Hematopoietic multipotent progenitor cell treated with erythropoietin and hydrocortisone succinate and interleukin-3 and kit ligand, for 15 days (in vitro differentiated cells): ENCODE data around the gene MARCKSL1.

Experiments
- DNase-seq: peaks from one replicate; pipeline ENCODE4 v3.0.0-alpha.2; 2015; ENCODE audit warnings: low spot score

Gene MARCKSL1

GRCh38 chr1:32352831-32353383 is 16.9 kb upstream of the MARCKSL1 start:
- no peak for DNase-seq

GRCh38 chr1:32352239-32352745 is 16.3 kb upstream of the MARCKSL1 start:
- no peak for DNase-seq

GRCh38 chr1:32351399-32352238 is 15.6 kb upstream of the MARCKSL1 start:
- peak; percentile 81 for DNase-seq

GRCh38 chr1:32350785-32351398 is 14.9 kb upstream of the MARCKSL1 start:
- DNase-seq = peak; percentile 80

GRCh38 chr1:32349211-32349708 is 13.2 kb upstream of the MARCKSL1 start:
- no peak for DNase-seq

GRCh38 chr1:32346532-32347157 is 10.6 kb upstream of the MARCKSL1 start:
- DNase-seq = no peak

GRCh38 chr1:32345289-32345827 is 9.3 kb upstream of the MARCKSL1 start:
- DNase-seq = peak; percentile 33

GRCh38 chr1:32342704-32343103 is 6.7 kb upstream of the MARCKSL1 start:
- no peak for DNase-seq

- no peak for DNase-seq
Measured at GRCh38 chr1:32341971-32342370, 5.9 kb upstream of the MARCKSL1 start.

GRCh38 chr1:32341186-32341757 is 5.2 kb upstream of the MARCKSL1 start:
- no peak for DNase-seq

- no peak for DNase-seq
Measured at GRCh38 chr1:32339363-32339978, 3.4 kb upstream of the MARCKSL1 start.

- DNase-seq = no peak
Measured at GRCh38 chr1:32338637-32339145, 2.7 kb upstream of the MARCKSL1 start.

GRCh38 chr1:32337855-32338636 is 2.0 kb upstream of the MARCKSL1 start:
- DNase-seq = no peak

- DNase-seq = no peak
Measured at GRCh38 chr1:32336963-32337675, 1.1 kb upstream of the MARCKSL1 start.

- no peak for DNase-seq
Measured at GRCh38 chr1:32336591-32336932, 529 bp upstream of the MARCKSL1 start.

- DNase-seq = no peak
Measured at GRCh38 chr1:32335535-32335789, 571 bp downstream of the MARCKSL1 start.

GRCh38 chr1:32334864-32335534 is 1.0 kb downstream of the MARCKSL1 start:
- no peak for DNase-seq

- no peak for DNase-seq
Measured at GRCh38 chr1:32334274-32334861, 1.7 kb downstream of the MARCKSL1 start.
